GM12801 (cell line): Measurements from ENCODE around the gene TXN.

ENCODE experiments used
- CTCF ChIP-seq: IDR thresholded peaks from one replicate; pipeline ENCODE4 v1.5.1; 2011; ENCODE audit warnings: control low read depth; ENCODE audit not compliant: insufficient read length; ENCODE audit errors: extremely low read depth

The TXN gene

GRCh38 chr9:110206389-110206788, 49.9 kb downstream of the TXN start:
- TF ChIP-seq CTCF: no peak

GRCh38 chr9:110202232-110202631, 54.1 kb downstream of the TXN start:
- TF ChIP-seq CTCF: no peak

- TF ChIP-seq CTCF: no peak
Observed at GRCh38 chr9:110199643-110200042, 56.7 kb downstream of the TXN start.

GRCh38 chr9:110198357-110198756, 58.0 kb downstream of the TXN start:
- TF ChIP-seq CTCF: no peak

- no peak for TF ChIP-seq CTCF
Observed at GRCh38 chr9:110197330-110198187, 58.7 kb downstream of the TXN start.
